HL-60/S4 treated with phorbol 12-myristate 13-acetate at 8.2 ng/mL for 4 days and 3 days (cell line): ENCODE data around the gene GLIPR1.
"Not testable (repeated sequence)": the region's sequence is repeated elsewhere in the genome, so short reads cannot be mapped to it uniquely, and the experiment has no call there.

ENCODE experiments used
- in situ Hi-C: fragments of 300-500 bp; cut with MboI; formaldehyde crosslinking; loops from 2 replicates; pipeline ENCODE4 v1.15.0; 2022; ENCODE audit warnings: low sequenced_read_pairs

GLIPR1 gene

GRCh38 chr12:75480469-75480949 lies at the start of gene GLIPR1:
Gene GLIPR1, plus strand, starts transcription at chr12:75480755. Its CDS starts 126 bp downstream, at chr12:75480881.
- in situ Hi-C loops: no loop called here

- in situ Hi-C loops: no loop called here
These were observed 47.6 kb upstream of the GLIPR1 start for GRCh38 chr12:75432924-75433323.

- in situ Hi-C loops: no loop called here
These were observed 43.0 kb upstream of the GLIPR1 start for GRCh38 chr12:75437564-75437963.

GRCh38 chr12:75438059-75438754 lies 42.3 kb upstream of the GLIPR1 start:
- in situ Hi-C loops: no loop called here

GRCh38 chr12:75439048-75439447 lies 41.5 kb upstream of the GLIPR1 start:
- in situ Hi-C loops: no loop called here

- in situ Hi-C loops: no loop called here
These were observed 40.6 kb upstream of the GLIPR1 start for GRCh38 chr12:75439930-75440329.

- in situ Hi-C loops: not testable (repeated sequence)
These were observed 38.7 kb upstream of the GLIPR1 start for GRCh38 chr12:75441687-75442449.

- in situ Hi-C loops: not testable (repeated sequence)
These were observed 38.1 kb upstream of the GLIPR1 start for GRCh38 chr12:75442454-75442853.

GRCh38 chr12:75443709-75444108 lies 36.8 kb upstream of the GLIPR1 start:
- in situ Hi-C loops: no loop called here

GRCh38 chr12:75444429-75445136 lies 36.0 kb upstream of the GLIPR1 start:
- in situ Hi-C loops: no loop called here

- in situ Hi-C loops: not testable (repeated sequence)
These were observed 35.4 kb upstream of the GLIPR1 start for GRCh38 chr12:75445137-75445507.

- in situ Hi-C loops: no loop called here
These were observed 33.7 kb upstream of the GLIPR1 start for GRCh38 chr12:75446857-75447256.

- in situ Hi-C loops: no loop called here
These were observed 32.7 kb upstream of the GLIPR1 start for GRCh38 chr12:75447691-75448393.

GRCh38 chr12:75452675-75453330 lies 27.8 kb upstream of the GLIPR1 start:
- in situ Hi-C loops: no loop called here

- in situ Hi-C loops: no loop called here
These were observed 24.7 kb upstream of the GLIPR1 start for GRCh38 chr12:75455839-75456238.

- in situ Hi-C loops: no loop called here
These were observed 23.4 kb upstream of the GLIPR1 start for GRCh38 chr12:75457191-75457590.

- in situ Hi-C loops: not testable (repeated sequence)
These were observed 22.7 kb upstream of the GLIPR1 start for GRCh38 chr12:75457866-75458265.

- in situ Hi-C loops: no loop called here
These were observed 20.8 kb upstream of the GLIPR1 start for GRCh38 chr12:75459755-75460154.

- in situ Hi-C loops: no loop called here
These were observed 20.4 kb upstream of the GLIPR1 start for GRCh38 chr12:75460204-75460603.
